CD1c-positive myeloid dendritic cell (primary cell): Measurements from ENCODE around the gene PTPRF.

Experiments used
- DNase-seq: peaks from one replicate; pipeline ENCODE4 v3.0.0-alpha.2; 2016; ENCODE audit errors: extremely low spot score

PTPRF gene

GRCh38 chr1:43664369-43664768, 133.7 kb downstream of the PTPRF start:
- DNase-seq = no peak

- no peak for DNase-seq
Measured at GRCh38 chr1:43666608-43667007, 135.9 kb downstream of the PTPRF start.

GRCh38 chr1:43668956-43669355, 138.3 kb downstream of the PTPRF start:
- DNase-seq = no peak

- DNase-seq = no peak
Measured at GRCh38 chr1:43669878-43670277, 139.2 kb downstream of the PTPRF start.

GRCh38 chr1:43671193-43671592, 140.5 kb downstream of the PTPRF start:
- no peak for DNase-seq

GRCh38 chr1:43671626-43672330, 141.1 kb downstream of the PTPRF start:
- no peak for DNase-seq

- no peak for DNase-seq
Measured at GRCh38 chr1:43673261-43673660, 142.6 kb downstream of the PTPRF start.
